Fibroblast of pulmonary artery (primary cell): ENCODE measurements around the gene AGAP1.

ENCODE experiments used
- DNase-seq: peaks from one replicate; pipeline ENCODE4 v3.0.0-alpha.2; 2010; ENCODE audit warnings: low read depth
- H3K4me3 ChIP-seq: replicated peaks from 2 replicates; pipeline ENCODE4 v1.5.1; 2011; ENCODE audit warnings: low read depth, mild to moderate bottlenecking, control low read depth, low read length, moderate library complexity
- CTCF ChIP-seq: IDR thresholded peaks from 2 replicates; pipeline ENCODE4 v1.5.1; 2011; ENCODE audit warnings: mild to moderate bottlenecking, control low read depth, low read length, inconsistent platforms; ENCODE audit errors: missing control alignments

The AGAP1 gene

DNA sequence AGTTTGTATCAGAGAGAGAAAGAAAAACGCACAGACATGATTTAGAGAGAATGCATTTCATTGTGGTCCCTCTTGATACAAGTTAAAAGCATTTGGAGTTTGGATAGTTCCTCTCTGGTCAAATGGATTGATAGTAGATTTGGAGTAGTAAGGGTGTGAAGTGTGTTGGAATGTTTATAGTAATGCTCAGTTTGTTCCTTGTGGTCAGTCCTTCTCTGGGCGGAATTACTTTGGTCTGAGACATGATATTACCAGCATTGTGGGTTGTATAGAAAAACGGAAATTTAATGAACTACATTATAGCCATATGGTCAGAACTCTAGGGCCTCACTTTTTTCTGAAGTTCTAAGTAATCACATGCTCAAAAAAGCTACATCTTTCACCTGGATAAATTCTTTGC, 178.9 kb downstream of the AGAP1 start:
- no peak for DNase-seq
- no peak for TF ChIP-seq CTCF
- no peak overlapping the region for H3K4me3 ChIP-seq

GRCh38 chr2:235674146-235674545, 180.3 kb downstream of the AGAP1 start:
- no peak overlapping the region for H3K4me3 ChIP-seq
- TF ChIP-seq CTCF, result no peak
- DNase-seq, result no peak

DNA sequence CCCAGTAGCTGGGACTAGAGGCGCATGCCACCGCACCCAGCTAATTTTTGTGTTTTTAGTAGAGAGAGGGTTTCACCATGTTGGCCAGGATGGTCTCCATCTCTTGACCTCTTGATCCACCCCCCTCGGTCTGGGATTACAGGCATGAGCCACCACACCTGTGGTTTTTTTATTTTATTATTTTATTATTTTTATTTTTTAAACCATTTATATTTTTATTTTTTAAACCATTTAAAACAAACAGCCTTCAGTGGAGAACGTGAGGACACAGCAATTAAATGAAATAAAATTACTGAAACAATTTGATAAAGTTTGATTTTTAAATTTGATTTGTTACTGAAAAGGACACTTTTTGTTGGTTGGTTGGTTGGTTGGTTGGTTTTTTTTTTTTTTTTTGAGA, 181.0 kb downstream of the AGAP1 start:
- no peak for TF ChIP-seq CTCF
- no peak for DNase-seq
- H3K4me3 ChIP-seq, result no peak overlapping the region

DNA sequence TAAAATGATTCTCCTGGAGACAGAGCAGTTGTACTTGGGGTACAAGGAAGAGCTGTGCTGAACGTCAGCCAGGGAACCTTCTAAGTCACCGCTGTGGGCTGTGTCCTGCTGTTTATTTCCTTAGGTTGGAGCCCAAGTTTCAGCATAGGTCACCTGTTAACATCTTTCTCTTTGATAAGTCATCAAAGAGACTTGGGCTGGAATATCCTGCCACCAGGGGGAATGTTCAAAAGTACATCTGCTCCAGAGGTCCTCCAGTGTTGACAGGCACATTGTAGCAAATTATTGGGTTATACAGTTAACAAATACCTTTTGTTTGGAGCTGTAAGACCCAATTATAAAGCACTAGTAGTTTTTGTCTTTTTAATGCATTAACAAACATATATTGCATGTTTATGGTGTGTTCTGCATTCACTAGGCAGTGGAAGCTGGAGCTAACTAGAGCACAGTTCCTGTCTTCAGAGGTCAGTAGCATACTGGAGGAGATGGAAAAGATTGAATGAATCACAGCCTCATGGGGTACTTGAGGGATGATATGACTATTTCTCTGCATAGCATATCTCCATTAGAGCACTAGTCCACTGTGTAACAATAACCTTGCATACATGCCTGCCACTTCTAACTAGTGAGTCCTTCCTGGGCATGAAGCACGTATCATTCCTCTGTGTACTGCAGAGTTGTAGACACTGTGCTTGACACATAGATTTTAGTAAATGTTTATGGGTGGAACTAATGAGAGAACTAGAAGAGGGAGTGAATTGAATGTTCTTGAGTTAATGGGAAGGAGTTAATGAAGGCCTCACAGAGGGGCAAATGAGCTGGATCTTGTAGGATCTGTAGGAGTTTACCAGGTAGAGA, 182.1 kb downstream of the AGAP1 start:
- no peak overlapping the region for H3K4me3 ChIP-seq
- peak; percentile 5 for TF ChIP-seq CTCF
- DNase-seq, result no peak

GRCh38 chr2:235676536-235676799, 182.6 kb downstream of the AGAP1 start:
- DNase-seq, result no peak
- no peak overlapping the region for H3K4me3 ChIP-seq
- TF ChIP-seq CTCF, result no peak

- H3K4me3 ChIP-seq, result no peak overlapping the region
- DNase-seq, result peak; percentile 46
- TF ChIP-seq CTCF, result no peak
Observed at GRCh38 chr2:235677276-235677788, 183.5 kb downstream of the AGAP1 start.

DNA sequence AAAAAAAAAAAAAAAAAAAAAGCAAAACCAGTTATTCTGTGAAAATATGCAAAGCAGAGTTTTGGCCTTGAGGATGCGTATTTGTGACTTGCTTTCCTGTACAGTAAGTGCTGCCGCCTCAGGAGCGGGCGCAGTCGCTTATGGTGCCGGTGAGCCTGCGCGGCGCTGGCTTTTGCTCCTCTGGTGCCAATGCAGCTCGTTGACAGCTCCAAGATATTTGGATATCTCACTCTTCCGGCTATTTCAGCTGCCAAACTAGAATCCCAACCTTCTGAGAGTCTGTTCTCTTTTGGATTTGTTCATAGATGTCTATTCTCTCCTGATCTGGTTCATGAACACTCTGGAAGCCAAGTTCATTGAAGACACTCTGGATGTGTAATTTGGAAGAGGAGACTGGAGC, 184.1 kb downstream of the AGAP1 start:
- no peak for TF ChIP-seq CTCF
- no peak for DNase-seq
- no peak overlapping the region for H3K4me3 ChIP-seq
